HG03442 (cell line): ENCODE measurements around the gene BABAM2.
"Not testable (repeated sequence)": the region's sequence is repeated elsewhere in the genome, so short reads cannot be mapped to it uniquely, and the experiment has no call there.

Experiments
- ATAC-seq: cut with Tn5 transposase; IDR thresholded peaks from one replicate; pipeline ENCODE4 v1.9.1; 2021; ENCODE audit warnings: mild to moderate bottlenecking, moderate library complexity; ENCODE audit not compliant: unreplicated experiment

The BABAM2 gene

DNA sequence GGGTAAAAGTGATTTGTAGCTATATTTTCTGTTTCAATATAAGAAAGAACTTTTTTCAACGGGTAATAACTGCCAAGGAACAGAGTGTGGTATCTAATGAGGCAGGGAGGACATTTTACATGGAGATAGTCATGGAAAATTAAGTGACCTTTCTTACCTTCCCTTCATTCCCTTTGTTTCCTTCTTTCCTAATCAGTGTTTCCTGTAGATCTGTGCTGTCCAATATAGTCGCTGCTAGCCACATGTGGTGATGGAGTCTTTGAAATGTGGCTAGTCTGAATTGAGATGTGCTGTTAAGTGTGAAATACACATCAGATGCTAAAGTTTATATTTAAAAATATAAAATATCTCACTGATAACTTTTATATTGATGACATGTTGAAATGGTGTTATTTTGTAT lies 81.8 kb downstream of the BABAM2 start:
- ATAC-seq, result no peak

DNA sequence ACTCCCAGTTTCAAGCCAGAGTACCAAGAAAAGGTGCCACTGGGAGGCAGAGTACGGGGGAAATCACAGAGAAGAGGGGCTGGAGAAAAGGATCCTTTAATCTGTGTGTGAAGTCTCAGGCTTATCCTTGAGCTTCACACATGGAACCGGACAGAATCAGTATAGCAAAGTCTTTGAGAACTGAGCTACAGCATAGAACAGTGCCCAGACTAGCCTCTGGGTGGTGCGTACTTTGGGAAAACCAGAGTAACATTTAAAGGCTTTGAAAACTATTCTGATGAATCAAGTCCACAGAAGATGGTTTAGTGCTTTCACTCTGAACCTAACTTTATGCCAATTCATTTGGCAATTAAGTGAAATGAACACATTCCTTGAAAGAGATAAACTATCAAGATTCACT lies 83.1 kb downstream of the BABAM2 start:
- no peak for ATAC-seq

- ATAC-seq, result no peak
These were observed 85.8 kb downstream of the BABAM2 start for GRCh38 chr2:27976308-27976707.

GRCh38 chr2:27977731-27978312 lies 87.3 kb downstream of the BABAM2 start:
- ATAC-seq, result no peak

DNA sequence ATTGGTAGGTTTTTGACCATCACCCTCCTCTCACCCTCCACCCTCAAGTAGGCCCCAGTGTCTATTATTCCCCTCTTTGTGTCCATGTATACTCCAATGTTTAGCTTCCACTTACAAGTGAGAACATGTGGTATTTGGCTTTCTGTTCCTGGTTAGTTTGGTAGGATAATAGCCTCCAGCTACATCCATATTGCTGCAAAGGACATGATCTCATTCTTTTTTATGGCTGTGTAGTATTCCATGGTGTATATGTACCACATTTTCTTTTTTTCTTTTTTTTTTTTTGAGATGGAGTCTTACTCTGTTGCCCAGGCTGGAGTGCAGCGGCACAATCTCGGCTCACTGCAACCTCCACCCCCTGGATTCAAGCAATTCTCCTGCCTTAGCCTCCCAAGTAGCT lies 88.2 kb downstream of the BABAM2 start:
- not testable (repeated sequence) for ATAC-seq

DNA sequence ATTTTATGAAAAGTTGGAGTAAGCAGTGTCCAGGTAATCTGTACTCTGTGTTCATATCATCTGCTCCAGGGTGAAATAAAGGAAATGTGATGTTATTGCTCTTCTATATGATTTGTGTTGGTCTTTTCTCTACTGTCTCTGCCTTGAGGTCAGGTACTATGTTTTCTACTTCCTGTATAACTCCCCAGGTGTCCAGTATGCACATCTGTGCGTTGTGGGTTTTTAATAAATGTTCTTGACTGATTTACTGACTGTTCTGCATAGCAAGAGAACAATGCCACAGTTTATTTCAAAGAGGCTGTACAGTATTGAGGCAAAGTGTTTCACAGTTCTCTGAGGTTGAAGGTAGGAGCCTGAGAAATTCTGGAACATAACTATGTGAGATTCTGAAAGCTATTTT lies 89.7 kb downstream of the BABAM2 start:
- no peak for ATAC-seq

DNA sequence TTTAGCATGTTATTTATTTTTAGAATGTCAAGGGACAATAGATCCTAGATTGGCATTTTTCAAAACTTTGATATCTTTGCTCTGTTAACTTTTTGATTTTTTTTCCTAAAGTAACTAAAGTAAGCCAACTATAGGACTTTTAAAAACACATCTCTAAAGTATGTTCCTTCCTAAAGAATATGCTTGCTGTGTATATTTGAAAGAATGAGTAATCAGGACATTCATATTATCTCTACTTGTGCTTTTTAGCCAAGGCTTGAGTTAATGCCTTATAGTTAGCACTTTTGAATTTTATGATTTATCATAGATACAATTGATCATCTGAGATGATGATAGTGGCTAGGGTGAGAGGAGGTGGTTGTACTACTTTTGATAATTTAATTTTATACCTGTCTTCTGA lies 93.6 kb downstream of the BABAM2 start:
- no peak for ATAC-seq

GRCh38 chr2:27988306-27988705 lies 97.8 kb downstream of the BABAM2 start:
- no peak for ATAC-seq

DNA sequence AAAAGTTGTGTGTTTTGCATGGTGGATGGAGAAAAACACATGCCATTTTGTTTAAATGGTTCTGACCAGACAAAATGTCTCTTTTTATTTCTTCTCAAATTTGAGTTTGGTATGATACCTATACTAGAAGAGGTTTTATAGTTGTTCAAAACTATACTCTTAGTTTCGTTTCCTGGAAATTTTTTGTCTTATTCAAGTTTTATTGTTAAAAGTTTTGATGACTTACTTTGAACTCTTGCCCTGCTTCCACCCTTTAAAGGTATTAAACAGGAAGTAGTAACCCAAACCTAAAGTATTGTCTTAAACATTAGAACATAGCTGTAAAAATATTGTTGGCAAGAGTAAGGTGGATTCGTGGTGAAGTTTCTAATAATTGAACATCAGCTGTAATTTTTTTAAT lies 98.2 kb downstream of the BABAM2 start:
- no peak for ATAC-seq

- ATAC-seq, result no peak
These were observed 98.6 kb downstream of the BABAM2 start for GRCh38 chr2:27989149-27989548.

DNA sequence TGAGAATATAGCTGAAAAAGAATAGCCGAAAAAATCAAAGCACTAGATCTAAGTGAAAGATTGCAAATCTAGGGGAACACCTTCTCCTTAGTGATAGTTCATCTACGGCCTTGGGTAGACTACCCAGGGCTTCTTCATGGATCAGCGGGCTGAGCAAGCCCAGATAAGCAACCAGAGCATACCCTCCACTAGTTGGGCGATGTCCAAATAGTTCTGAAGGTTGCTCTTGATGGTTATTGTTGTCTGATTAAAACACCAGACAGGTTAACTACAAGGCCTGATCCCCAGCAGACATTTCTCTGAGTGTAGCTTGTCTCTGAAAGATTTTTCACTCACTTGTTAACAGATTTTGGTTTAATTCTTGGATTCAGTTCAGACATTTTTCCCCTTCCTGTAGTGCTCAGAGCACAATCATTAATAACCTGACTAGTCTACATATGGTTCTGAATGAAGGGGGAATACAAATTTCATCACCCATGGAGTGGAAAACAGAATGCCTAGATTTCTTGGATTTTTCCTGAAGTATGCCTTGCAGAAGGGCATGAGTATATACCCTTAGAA lies 99.6 kb downstream of the BABAM2 start:
- no peak for ATAC-seq

DNA sequence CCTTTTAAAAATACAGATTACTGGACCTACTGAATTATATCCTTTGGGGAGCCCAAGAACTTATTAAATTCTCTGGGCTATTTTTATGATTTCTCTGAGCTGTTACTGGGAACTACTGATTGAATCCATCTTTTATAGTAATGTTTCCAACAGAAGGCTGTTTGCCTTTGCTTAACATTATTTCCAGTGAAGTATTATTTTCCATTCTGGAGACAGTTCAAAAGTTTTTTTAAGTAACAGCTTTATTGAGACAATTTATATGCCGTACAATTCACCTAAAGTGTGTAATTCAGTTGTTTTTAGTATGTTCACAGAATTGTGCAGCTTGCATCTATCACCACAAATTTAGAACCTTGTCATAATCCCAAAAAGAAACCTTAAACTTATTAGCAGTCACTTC lies 100.6 kb downstream of the BABAM2 start:
- no peak for ATAC-seq

DNA sequence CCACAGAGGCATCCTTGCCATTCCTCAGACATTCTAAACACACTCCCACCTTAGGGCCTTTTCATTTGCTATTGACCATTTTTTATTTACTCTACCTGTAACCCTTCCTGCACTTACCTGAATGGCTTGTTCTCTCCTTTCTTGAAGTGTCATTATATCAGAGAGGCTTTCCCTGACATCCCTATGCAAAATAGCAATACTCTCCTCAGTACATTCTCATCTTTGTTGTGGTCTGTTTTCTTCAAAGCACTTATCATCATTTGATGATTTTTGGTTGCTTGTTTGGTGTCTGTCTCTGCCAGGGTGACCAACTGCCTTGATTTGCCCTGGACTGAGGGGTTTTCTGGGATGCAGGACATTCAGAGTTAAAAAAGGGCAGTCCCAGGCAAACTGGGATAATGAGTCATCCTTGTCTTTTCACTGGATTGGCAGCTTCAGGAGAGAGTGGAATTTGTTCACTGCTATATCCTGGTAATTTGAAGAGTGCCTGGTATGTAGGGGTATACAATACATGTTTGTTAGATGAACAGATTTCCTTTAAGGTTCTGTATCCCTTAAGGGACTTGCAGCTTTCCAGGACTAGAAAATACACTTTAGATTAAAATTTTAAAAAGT lies 102.4 kb downstream of the BABAM2 start:
- no peak for ATAC-seq

- no peak for ATAC-seq
These were observed 102.9 kb downstream of the BABAM2 start for GRCh38 chr2:27993402-27993787.

GRCh38 chr2:27993950-27994728 lies 103.6 kb downstream of the BABAM2 start:
- no peak for ATAC-seq

GRCh38 chr2:27996156-27996922 lies 105.8 kb downstream of the BABAM2 start:
- no peak for ATAC-seq

DNA sequence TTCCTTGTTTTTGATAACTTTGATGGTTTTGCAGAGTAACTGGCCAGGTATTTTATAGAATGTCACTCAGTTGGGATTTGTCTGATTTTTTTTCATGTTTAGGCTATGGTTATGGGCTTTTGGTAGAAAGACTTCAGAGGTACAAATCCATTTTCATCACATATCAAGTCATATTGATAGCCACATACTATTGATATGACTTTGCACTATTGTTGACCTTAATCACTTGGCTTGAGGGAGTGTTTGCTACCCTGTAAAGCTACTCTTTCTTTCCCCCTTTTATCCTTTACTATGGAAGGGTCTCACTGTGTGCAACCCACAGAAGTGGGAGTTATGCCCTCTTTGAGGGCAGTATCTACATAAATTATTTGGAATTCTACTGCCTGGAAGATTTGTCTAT lies 109.8 kb downstream of the BABAM2 start:
- ATAC-seq, result no peak

DNA sequence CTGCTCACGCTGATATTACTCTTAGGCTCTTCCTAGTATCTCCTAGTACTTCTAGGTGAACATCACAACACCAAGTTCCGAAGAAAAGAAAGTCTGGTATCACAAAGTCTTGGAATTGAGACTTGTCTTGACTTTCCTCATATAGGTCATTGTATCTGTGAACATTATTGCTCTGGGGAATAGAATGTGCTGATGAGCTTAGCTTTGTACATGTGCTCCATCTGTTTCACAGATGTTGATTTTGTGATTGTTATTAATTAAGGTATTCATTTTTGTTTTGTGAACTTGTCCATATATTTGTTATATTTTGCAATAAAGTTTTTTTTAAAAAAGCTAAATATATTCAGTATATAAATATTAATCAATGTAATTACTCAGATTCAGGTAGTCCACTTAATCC lies 111.7 kb downstream of the BABAM2 start:
- ATAC-seq, result no peak

- ATAC-seq, result no peak
These were observed 113.6 kb downstream of the BABAM2 start for GRCh38 chr2:28004086-28004485.

DNA sequence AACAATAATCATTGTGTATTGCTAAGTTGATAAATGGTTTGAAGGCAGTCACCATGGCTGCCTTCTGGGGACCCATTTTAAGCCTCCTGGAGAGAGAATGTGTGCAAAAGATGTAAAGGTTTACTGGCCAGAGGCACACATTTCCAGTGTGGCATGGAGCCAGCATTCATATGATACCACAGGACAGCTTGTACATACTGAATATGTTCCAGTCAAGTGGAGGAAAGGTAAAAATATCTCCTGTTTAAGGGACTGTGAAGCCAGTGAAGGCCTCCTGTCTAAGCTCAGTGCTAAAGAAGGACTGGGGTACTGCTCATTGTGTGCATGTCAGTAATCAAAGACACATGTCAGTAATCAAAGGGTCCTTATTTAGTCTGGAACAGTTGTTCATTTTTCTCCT lies 119.2 kb downstream of the BABAM2 start:
- no peak for ATAC-seq

DNA sequence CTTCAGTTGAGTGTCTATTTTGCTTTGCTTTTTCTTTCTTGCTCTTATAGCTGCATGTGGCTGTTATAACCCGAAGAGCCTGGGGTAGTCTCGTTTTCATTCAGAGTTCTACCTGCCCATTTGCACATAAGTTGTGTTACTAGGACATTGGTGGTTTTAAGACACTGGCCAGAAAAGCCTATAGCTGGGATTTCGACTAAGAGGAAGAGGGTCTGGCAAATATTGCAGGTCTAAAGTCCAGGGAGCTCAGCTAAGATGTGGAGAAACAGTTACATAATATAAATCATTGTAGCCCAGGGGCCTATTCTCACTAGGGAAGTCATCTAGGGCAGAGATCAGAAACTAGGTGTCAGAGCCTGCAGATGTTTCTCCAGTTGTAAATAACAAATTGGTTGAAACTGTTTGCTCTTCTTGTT lies 120.8 kb downstream of the BABAM2 start:
- ATAC-seq, result no peak
